GM18861 (cell line): ENCODE results near the gene FAM187B.
"Not testable (repeated sequence)": the region's sequence is repeated elsewhere in the genome, so short reads cannot be mapped to it uniquely, and the experiment has no call there.

Experiments used
- ATAC-seq: cut with Tn5 transposase; IDR thresholded peaks from one replicate; pipeline ENCODE4 v1.9.1; 2021; ENCODE audit not compliant: unreplicated experiment

FAM187B gene

GRCh38 chr19:35262101-35262761 is 33.7 kb upstream of the FAM187B start:
- no peak for ATAC-seq

- no peak for ATAC-seq
Measured at GRCh38 chr19:35261356-35262100, 33.0 kb upstream of the FAM187B start.

GRCh38 chr19:35260694-35261304 is 32.3 kb upstream of the FAM187B start:
- no peak for ATAC-seq

GRCh38 chr19:35257113-35257461 is 28.5 kb upstream of the FAM187B start:
- ATAC-seq, result no peak

GRCh38 chr19:35256566-35256965 is 28.0 kb upstream of the FAM187B start:
- ATAC-seq, result no peak

- ATAC-seq, result no peak
Measured at GRCh38 chr19:35254341-35255297, 26.1 kb upstream of the FAM187B start.

- ATAC-seq, result no peak
Measured at GRCh38 chr19:35253316-35254286, 25.1 kb upstream of the FAM187B start.

DNA sequence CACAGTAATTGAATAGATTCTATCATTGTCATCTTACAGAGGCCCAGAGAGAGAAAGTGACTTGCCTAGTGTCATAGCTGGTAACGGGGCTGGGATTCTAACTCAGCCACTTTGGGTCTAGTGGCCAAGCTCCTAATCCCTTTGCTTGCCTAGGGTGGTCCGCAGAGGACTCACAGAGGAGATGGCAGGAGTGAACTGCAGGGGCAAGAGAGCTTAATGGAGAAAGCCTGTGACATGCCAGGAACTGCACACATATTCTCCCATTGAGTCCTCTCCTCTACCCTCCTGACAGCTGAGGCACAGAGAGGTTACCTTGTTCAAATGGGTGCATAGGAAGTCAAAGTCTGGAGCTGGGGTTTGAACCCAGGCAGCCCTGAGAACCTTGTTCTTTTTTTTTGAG is 22.9 kb upstream of the FAM187B start:
- ATAC-seq, result no peak

- ATAC-seq, result no peak
Measured at GRCh38 chr19:35249848-35250711, 21.5 kb upstream of the FAM187B start.

DNA sequence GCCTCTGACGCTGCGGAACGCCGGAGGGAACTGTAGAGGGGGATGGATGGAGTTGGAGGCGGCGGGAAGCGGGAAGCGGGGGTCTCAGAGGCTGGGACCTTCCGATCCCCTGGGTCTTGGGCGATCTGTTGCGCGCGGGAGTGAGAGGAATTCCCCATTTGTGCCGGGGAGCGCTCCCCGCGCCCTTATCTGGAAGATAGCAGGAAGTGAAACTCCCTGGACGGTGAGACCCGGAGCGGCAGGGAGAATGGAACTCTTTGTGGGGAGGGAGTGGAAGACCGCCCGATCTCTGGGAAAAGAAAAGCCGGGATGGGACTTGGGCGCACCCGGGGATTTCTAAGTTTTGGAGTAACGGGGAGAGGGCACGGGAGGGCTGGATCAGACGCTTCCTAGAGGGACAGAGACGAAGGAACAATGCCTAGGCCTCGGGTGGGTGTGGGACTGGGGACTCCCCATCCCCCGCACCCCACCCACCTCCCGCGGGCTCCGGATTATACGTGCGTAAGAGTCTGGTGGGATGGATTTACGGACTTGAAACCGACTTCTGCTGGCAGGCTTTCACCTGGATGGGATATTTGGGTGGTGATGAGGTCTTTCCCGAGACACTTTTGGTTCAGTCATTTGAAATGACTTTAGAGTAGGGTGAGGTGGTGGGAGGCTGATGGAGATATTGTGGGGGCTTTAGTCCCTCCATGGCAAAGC is 20.8 kb upstream of the FAM187B start:
- ATAC-seq, result no peak

GRCh38 chr19:35248310-35249145 is 20.0 kb upstream of the FAM187B start, which contains the start of gene LSR:
Gene LSR, plus strand, starts transcription at chr19:35249002. Its CDS starts 21 bp downstream, at chr19:35249023.
- ATAC-seq, result peak; percentile 62

GRCh38 chr19:35247526-35248309 is 19.2 kb upstream of the FAM187B start:
- no peak for ATAC-seq

DNA sequence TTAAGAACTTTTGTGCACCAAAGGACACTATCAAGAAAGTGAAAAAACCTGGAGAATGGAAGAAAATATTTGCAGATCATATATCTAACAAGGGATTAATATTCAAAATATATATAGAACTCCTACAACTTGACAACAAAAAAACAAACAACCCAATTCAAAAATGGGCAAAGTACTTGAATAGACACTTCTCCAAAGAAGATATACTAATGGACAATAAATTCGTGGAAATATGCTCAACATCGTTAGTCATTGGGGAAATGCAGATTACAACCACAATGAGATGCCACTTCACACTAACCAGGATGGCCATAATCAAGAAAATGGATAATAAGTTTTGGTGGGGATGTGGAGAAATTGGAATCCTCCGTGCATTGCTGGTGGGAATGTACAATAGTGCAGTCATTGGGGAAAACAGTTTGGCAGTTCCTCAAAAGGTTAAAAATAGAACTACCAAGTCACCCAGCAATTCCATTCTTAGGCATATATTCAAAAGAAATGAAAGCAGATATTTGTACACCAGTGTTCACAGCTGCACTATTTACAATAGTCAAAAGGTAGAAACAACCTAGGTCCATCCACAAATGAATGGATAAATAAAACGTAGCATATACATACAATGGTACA is 18.0 kb upstream of the FAM187B start:
- ATAC-seq, result no peak

DNA sequence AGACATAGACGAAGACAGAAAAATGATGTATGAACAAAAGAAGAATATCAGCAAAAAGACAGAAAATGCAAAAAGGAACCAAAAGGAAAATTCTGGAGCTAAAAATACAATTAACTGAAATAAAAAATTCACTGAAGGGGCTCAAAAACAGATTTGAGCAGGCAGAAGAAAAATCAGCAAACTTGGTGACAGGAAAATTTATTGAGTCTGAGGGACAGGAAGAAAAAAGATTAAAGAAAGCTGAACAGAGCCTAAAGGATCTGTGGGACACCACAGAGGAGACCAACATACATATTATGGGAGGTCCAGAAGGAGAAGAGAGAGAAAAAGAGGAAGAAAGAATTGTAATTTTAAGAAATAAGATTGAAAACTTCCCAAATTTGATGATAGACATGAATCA is 12.9 kb upstream of the FAM187B start:
- no peak for ATAC-seq

DNA sequence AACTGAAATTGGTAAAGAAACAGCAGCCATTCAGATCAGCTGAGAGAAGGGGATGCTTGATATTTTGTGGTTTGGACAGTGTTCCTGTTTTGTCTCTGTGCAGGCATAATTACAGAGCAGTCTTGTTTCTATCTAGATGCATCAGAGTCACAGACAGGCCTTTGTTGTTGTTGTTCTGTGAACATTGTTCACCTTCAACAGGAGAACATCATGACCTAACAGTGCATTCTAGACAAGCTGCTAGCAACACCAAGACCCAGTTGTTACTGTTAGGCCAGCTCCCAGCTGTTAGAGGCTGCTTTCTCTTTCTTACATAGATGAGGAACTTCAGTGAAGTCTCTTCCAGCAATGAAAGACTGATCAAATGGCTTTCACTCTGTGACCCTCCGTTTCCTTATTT is 11.8 kb upstream of the FAM187B start:
- no peak for ATAC-seq

DNA sequence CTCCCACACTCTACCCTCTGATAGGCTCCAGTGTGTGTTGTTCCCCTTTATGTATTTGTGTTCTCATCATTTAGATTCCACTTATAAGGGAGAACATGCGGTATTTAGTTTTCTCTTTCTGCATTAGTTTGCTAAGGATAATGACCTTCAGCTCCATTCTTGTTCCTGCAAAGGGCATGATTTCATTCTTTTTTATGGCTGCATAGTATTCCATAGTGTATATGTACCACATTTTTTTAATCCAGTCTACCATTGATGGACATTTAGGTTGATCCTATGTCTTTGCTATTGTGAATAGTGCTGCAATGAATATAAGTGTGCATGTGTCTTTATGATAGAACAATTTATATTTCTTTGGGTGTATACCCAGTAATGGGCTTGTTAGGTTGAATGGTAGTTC is 11.1 kb upstream of the FAM187B start:
- not testable (repeated sequence) for ATAC-seq
